PC-3 (cell line): ENCODE measurements around the gene LSM11. TPM values are rescaled to one million over a fixed set of nuclear protein-coding genes. Genes with fewer than 3 reads are reported as not detected.

Experiments
- ATAC-seq: fragments of 200-7000 bp; cut with Tn5 transposase; 2 replicates; pipeline ENCODE4 v1.9.1; 2020; ENCODE audit warnings: mild to moderate bottlenecking, moderate library complexity
- BruUV-seq: library from RNA; stranded (reverse); fragments of 400-500 nt; replicated peaks from 2 replicates; lab custom pipeline; 2021; lab: Mats Ljungman, UMichigan
- CTCF ChIA-PET: fragments of 300-600 bp; sonication (Branson Sonifier 250); formaldehyde crosslinking; loops from one replicate; lab custom pipeline; 2022; ENCODE audit warnings: antibody characterized with exemption; lab: Charles Lee
- POLR2A ChIA-PET: fragments of 300-600 bp; sonication (Branson Sonifier 250); formaldehyde crosslinking; loops from one replicate; lab custom pipeline; 2022; ENCODE audit warnings: antibody characterized with exemption; ENCODE audit not compliant: unreplicated experiment; lab: Charles Lee
- DNase-seq: peaks from one replicate; pipeline ENCODE4 v3.0.0-alpha.2; 2015
- H2AFZ ChIP-seq: fragments of 300-600 bp; sonication (generic); 2 replicates; pipeline ENCODE4 v1.6.0; 2016; ENCODE audit warnings: antibody characterized with exemption, low read length
- H3F3A ChIP-seq: fragments of 300-600 bp; sonication (generic); one replicate; pipeline ENCODE4 v1.6.0; 2017; ENCODE audit warnings: antibody characterized with exemption, low read length, control low read depth, mild to moderate bottlenecking; ENCODE audit not compliant: unreplicated experiment
- H3K27ac ChIP-seq: fragments of 300-600 bp; sonication (generic); 2 replicates; pipeline ENCODE4 v1.5.1; 2016; ENCODE audit warnings: mild to moderate bottlenecking, low read length
- H3K27me3 ChIP-seq: fragments of 300-600 bp; sonication (generic); 2 replicates; pipeline ENCODE4 v1.6.1; 2016; ENCODE audit warnings: low read length, mixed read lengths
- H3K36me3 ChIP-seq: fragments of 300-600 bp; sonication (generic); 2 replicates; pipeline ENCODE4 v1.6.1; 2016; ENCODE audit warnings: low read depth, mixed run types, low read length, mixed read lengths
- H3K4me1 ChIP-seq: fragments of 300-600 bp; sonication (generic); 2 replicates; pipeline ENCODE4 v1.5.1; 2016; ENCODE audit warnings: low read length; ENCODE audit not compliant: insufficient read depth
- H3K4me2 ChIP-seq: fragments of 300-600 bp; sonication (generic); 2 replicates; pipeline ENCODE4 v1.6.0; 2016; ENCODE audit warnings: low read length
- H3K4me3 ChIP-seq: fragments of 300-600 bp; sonication (generic); 2 replicates; pipeline ENCODE4 v1.5.1; 2016; ENCODE audit warnings: mild to moderate bottlenecking, low read length, mixed read lengths
- H3K79me2 ChIP-seq: fragments of 300-600 bp; sonication (generic); 2 replicates; pipeline ENCODE4 v1.6.1; 2017; ENCODE audit warnings: low read length, mixed read lengths
- H3K9ac ChIP-seq: fragments of 300-600 bp; sonication (generic); 2 replicates; pipeline ENCODE4 v1.6.0; 2016; ENCODE audit warnings: mild to moderate bottlenecking, low read length
- H3K9me2 ChIP-seq: fragments of 300-600 bp; sonication (generic); replicated peaks from 2 replicates; pipeline ENCODE4 v1.6.1; 2016; ENCODE audit warnings: mixed run types, low read length, mixed read lengths
- H3K9me3 ChIP-seq: fragments of 300-600 bp; sonication (generic); 2 replicates; pipeline ENCODE4 v1.6.1; 2016; ENCODE audit warnings: low read length, mixed read lengths
- H4K20me1 ChIP-seq: fragments of 300-600 bp; sonication (generic); 2 replicates; pipeline ENCODE4 v1.6.1; 2016; ENCODE audit warnings: low read length, mixed read lengths
- EZH2 ChIP-seq: fragments of 300-600 bp; sonication (generic); IDR thresholded peaks from one replicate; pipeline ENCODE4 v1.6.1; 2017; ENCODE audit warnings: antibody characterized with exemption, mild to moderate bottlenecking, low read length; ENCODE audit not compliant: unreplicated experiment
- EZH2phosphoT487 ChIP-seq: fragments of 300-600 bp; sonication (generic); IDR thresholded peaks from 2 replicates; pipeline ENCODE4 v1.6.1; 2018; ENCODE audit warnings: mild to moderate bottlenecking, antibody characterized with exemption, low read length, borderline replicate concordance
- intact Hi-C: fragments of 100-400 bp; cut with micrococcal nuclease; formaldehyde crosslinking; loops from 2 replicates; pipeline ENCODE4 v1.9.0; 2023
- total RNA-seq: library from RNA; depleted of rRNA; stranded (reverse); fragments of >200 nt; gene quantifications from 2 replicates; pipeline ENCODE4 v1.2.3, GENCODE V29; 2014
- TF ChIP-seq, protein P1 (sequence below): fragments of 300-600 bp; sonication (generic); conservative IDR thresholded peaks from 2 replicates; pipeline ENCODE4 v1.5.1; 2017; ENCODE audit warnings: antibody characterized with exemption, low read depth, mild to moderate bottlenecking, low read length

The LSM11 gene
- total RNA-seq, 1 experiment from 2014 or later: 5.0 TPM

DNA sequence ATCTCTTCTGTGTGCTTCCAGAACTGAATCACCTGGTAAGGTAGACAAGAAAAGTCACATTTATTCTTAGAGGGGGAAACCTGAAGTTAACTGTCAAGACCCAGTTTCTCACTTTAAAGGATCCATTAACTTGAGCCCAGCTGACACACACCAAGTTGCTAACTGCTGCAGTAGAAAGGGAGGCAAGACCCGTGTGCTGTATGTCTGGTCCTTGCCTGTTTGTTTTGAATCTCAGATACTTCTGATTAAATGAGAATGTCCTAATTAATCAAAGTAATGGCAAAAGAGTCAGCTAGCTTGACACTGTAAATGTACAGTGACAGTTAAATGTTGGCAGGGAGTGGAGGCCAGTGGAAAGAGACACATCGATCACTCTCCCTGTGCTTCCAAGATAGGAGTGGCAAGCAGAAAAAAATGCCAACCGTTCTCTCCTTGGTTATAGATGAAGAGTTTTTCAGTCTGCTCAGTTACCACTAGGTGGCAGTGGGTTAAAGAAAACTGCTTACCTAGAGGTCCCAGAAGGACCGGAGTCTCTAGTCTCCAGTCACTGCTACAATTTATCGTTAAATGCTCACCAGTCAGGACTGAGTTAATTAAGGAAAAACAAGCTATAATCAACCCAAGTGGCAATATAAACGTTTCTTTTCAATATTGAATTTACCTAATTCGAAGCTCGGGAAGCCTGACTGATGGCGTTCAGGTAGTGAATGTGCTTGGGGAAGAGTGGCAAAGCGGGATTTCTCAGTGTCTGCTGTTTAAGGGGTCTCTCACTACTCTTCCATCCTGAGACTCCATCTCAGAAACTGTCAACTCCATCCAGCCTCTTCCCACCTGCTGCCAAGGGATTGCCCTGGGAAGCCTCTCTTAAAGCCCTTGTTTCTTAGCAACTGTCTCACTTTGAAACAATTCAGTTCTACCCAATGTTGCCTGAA lies 18.4 kb downstream of the LSM11 start:
- intact Hi-C loops: loop anchor here (1.0 to 10.0 kb wide), 5 partner anchors 35 to 1373 kb away; no protein-coding TSS in a partner anchor
- no peaks in the 10 kb centered on the region for H3K27me3 ChIP-seq

DNA sequence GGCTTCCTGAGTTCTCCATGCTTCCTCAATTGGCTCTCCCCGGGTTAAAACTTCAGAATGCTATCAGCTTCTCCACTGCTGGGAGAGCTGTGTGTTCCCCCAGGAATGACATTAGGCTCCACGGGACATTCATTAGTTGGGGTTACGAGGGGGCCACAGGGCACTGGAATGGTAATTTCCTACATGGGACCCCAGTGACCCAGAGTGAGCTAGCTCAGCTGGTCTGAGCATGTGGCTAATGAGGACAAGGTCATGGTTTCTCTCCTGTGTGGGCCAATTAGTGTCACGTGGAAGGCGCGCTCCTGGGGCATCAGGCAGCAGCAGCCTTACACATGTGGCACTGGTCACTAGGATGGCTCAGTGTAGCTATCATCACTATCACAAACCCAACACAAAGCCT lies 21.0 kb downstream of the LSM11 start:
- H3K4me1 ChIP-seq: peaks cover 12% of the 10 kb centered on the region
- POLR2A ChIA-PET: interaction anchor here (0.7 kb wide), 1 partner anchor 163 kb away, joined by 3 read pairs; no protein-coding TSS in a partner anchor
- no peaks in the 10 kb centered on the region for H3K9me3 ChIP-seq
- H3K4me2 ChIP-seq: no peak overlapping the region
- DNase-seq (no peak), ATAC-seq (no peak)
- no peak overlapping the region for H2AFZ ChIP-seq
- no peaks in the 10 kb centered on the region; the same call in 1 of the 2 replicates for H3K36me3 ChIP-seq
- CTCF ChIA-PET: no interaction called here
- no peak overlapping the region for H3K27ac ChIP-seq
- TF ChIP-seq, protein P1, sequence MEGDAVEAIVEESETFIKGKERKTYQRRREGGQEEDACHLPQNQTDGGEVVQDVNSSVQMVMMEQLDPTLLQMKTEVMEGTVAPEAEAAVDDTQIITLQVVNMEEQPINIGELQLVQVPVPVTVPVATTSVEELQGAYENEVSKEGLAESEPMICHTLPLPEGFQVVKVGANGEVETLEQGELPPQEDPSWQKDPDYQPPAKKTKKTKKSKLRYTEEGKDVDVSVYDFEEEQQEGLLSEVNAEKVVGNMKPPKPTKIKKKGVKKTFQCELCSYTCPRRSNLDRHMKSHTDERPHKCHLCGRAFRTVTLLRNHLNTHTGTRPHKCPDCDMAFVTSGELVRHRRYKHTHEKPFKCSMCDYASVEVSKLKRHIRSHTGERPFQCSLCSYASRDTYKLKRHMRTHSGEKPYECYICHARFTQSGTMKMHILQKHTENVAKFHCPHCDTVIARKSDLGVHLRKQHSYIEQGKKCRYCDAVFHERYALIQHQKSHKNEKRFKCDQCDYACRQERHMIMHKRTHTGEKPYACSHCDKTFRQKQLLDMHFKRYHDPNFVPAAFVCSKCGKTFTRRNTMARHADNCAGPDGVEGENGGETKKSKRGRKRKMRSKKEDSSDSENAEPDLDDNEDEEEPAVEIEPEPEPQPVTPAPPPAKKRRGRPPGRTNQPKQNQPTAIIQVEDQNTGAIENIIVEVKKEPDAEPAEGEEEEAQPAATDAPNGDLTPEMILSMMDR: no peak
- no peak for TF ChIP-seq EZH2
- TF ChIP-seq EZH2phosphoT487: no peak
- H3K79me2 ChIP-seq: no peaks in the 10 kb centered on the region
- no peaks in the 10 kb centered on the region for H4K20me1 ChIP-seq
- H3K9ac ChIP-seq: no peak overlapping the region
- H3F3A ChIP-seq: no peaks in the 10 kb centered on the region
- H3K27me3 ChIP-seq: no peaks in the 10 kb centered on the region
- intact Hi-C loops: loop anchor here (5.0 to 10.0 kb wide), 2 partner anchors 33 to 1370 kb away; no protein-coding TSS in a partner anchor
- H3K4me3 ChIP-seq: no peak overlapping the region
- BruUV-seq: no TSS peak
- H3K9me2 ChIP-seq: no peaks in the 10 kb centered on the region

More for the DNA sequence above, 18.4 kb downstream of the LSM11 start:
- H3F3A ChIP-seq: no peaks in the 10 kb centered on the region
- H4K20me1 ChIP-seq: no peaks in the 10 kb centered on the region
- no peaks in the 10 kb centered on the region; the same call in 1 of the 2 replicates for H3K36me3 ChIP-seq
- no TSS peak for BruUV-seq
- ATAC-seq (peak; percentile 98), DNase-seq (peak; percentile 86)
- H3K4me1 ChIP-seq: peaks cover 7% of the 10 kb centered on the region; the same call in 1 of the 2 replicates
- H3K4me3 ChIP-seq: no peak overlapping the region
- no peaks in the 10 kb centered on the region for H3K9me3 ChIP-seq
- H3K79me2 ChIP-seq: no peaks in the 10 kb centered on the region
- ChIA-PET POLR2A (no interaction called here), CTCF (no interaction called here)
- H2AFZ ChIP-seq: no peak overlapping the region
- no peak for TF ChIP-seq EZH2phosphoT487
- TF ChIP-seq, protein P1: peak; percentile 98
- no peak for TF ChIP-seq EZH2
- H3K27ac ChIP-seq: no peak overlapping the region
- no peak overlapping the region for H3K4me2 ChIP-seq
- H3K9me2 ChIP-seq: no peaks in the 10 kb centered on the region
- H3K9ac ChIP-seq: no peak overlapping the region

DNA sequence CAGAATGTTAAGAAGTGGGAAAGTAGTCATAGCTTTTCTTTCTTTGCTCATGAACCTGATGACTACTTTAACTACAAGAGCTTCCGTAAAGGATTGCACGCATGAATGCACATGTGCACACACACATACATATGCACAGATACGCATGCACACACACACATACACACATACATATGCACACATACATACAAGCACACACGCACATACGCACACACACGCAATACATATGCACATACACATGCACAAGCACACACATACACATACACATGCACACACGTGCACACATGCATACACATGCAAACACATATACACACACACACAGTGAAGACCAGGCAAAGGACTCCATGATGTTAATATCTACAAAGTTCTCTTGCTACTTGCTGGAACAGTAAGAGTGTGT lies 22.9 kb downstream of the LSM11 start:
- H3K4me1 ChIP-seq: peaks cover 12% of the 10 kb centered on the region
- no peaks in the 10 kb centered on the region for H3K9me3 ChIP-seq
- no peaks in the 10 kb centered on the region for H4K20me1 ChIP-seq
- no peak overlapping the region for H3K27ac ChIP-seq
- H3K9me2 ChIP-seq: no peaks in the 10 kb centered on the region
- H3K4me3 ChIP-seq: no peak overlapping the region
- H2AFZ ChIP-seq: no peak overlapping the region
- no peak for ATAC-seq
- BruUV-seq: no TSS peak
- TF ChIP-seq EZH2: no peak
- TF ChIP-seq, protein P1: no peak
- TF ChIP-seq EZH2phosphoT487: no peak
- H3K9ac ChIP-seq: no peak overlapping the region
- DNase-seq: no peak
- H3K79me2 ChIP-seq: no peaks in the 10 kb centered on the region
- H3F3A ChIP-seq: no peaks in the 10 kb centered on the region
- H3K36me3 ChIP-seq: no peaks in the 10 kb centered on the region
- ChIA-PET CTCF (interaction anchor here (0.6 kb wide), 1 partner anchor 106 kb away, joined by 3 read pairs; no protein-coding TSS in a partner anchor), POLR2A (no interaction called here)
- H3K27me3 ChIP-seq: no peaks in the 10 kb centered on the region
- intact Hi-C loops: loop anchor here (10.0 kb wide), 1 partner anchor 1368 kb away; no protein-coding TSS in a partner anchor
- H3K4me2 ChIP-seq: no peak overlapping the region
